Fibroblast of lung (primary cell): Measurements from ENCODE around the gene MTR. TPM values are rescaled to one million over a fixed set of nuclear protein-coding genes. Genes with fewer than 3 reads are reported as not detected.

Source experiments
- DNase-seq, 2 donors: peaks; one replicate each; pipeline versions ENCODE4 v3.0.0 to v3.0.0-alpha.2; 2010; ENCODE audit warnings: low read depth in 2 of 2
- H2AFZ ChIP-seq: 2 replicates; pipeline ENCODE4 v1.5.1; 2012; ENCODE audit warnings: low read length, control low read depth, inconsistent platforms
- H3K27ac ChIP-seq: 2 replicates; pipeline ENCODE4 v1.5.1; 2011; ENCODE audit warnings: low read length, control low read depth; ENCODE audit not compliant: insufficient read depth
- H3K27me3 ChIP-seq: 2 replicates; pipeline ENCODE4 v1.5.1; 2011; ENCODE audit warnings: mild to moderate bottlenecking, low read length; ENCODE audit not compliant: control insufficient read depth, insufficient read depth
- H3K36me3 ChIP-seq: 2 replicates; pipeline ENCODE4 v1.5.1; 2011; ENCODE audit warnings: low read length; ENCODE audit not compliant: control insufficient read depth, insufficient read depth
- H3K4me1 ChIP-seq: 2 replicates; pipeline ENCODE4 v1.5.1; 2011; ENCODE audit warnings: low read length; ENCODE audit not compliant: control insufficient read depth, insufficient read depth; ENCODE audit errors: extremely low read depth
- H3K4me2 ChIP-seq: 2 replicates; pipeline ENCODE4 v1.5.1; 2011; ENCODE audit warnings: low read length, control low read depth; ENCODE audit not compliant: insufficient read depth; ENCODE audit errors: extremely low read depth
- H3K4me3 ChIP-seq, 4 experiments: fragments of 200-600 bp in 1 of 4; sonication (generic) in 1 of 4; replicated peaks in 1 of 4; 2 replicates each; pipeline ENCODE4 v1.5.1; 2011 to 2016; ENCODE audit warnings: low read length in 4 of 4, low read depth in 3 of 4, mild to moderate bottlenecking in 3 of 4, control low read depth in 2 of 4, inconsistent platforms in 1 of 4, mixed read lengths in 1 of 4; ENCODE audit not compliant: insufficient read depth in 1 of 4; ENCODE audit errors: control extremely low read depth in 1 of 4
- H3K79me2 ChIP-seq: 2 replicates; pipeline ENCODE4 v1.5.1; 2012; ENCODE audit warnings: mild to moderate bottlenecking, low read length, inconsistent platforms; ENCODE audit not compliant: control insufficient read depth, insufficient read depth
- H3K9ac ChIP-seq: 2 replicates; pipeline ENCODE4 v1.5.1; 2011; ENCODE audit warnings: mild to moderate bottlenecking, low read length, control low read depth; ENCODE audit not compliant: insufficient read depth
- H3K9me3 ChIP-seq: 2 replicates; pipeline ENCODE4 v1.5.1; 2012; ENCODE audit warnings: low read depth, low read length; ENCODE audit not compliant: control insufficient read depth, insufficient read depth
- H4K20me1 ChIP-seq: 2 replicates; pipeline ENCODE4 v1.5.1; 2011; ENCODE audit warnings: low read length; ENCODE audit not compliant: control insufficient read depth, insufficient read depth; ENCODE audit errors: extremely low read depth
- EZH2 ChIP-seq: IDR thresholded peaks from 2 replicates; pipeline ENCODE4 v1.5.1; 2012; ENCODE audit warnings: low read length, control low read depth, mild to moderate bottlenecking; ENCODE audit errors: missing control alignments
- polyA plus RNA-seq, 2 donors: library from polyadenylated mRNA; depleted of rRNA in 1 of 2; stranded (reverse) in 1 of 2; unstranded in 1 of 2; fragments of >200 nt; gene quantifications; 2 replicates each; pipeline ENCODE4 v1.2.1, GENCODE V29; 2011 to 2012; ENCODE audit warnings: missing spikeins in 1 of 2
- total RNA-seq: library from RNA; depleted of rRNA; stranded (reverse); fragments of >200 nt; gene quantifications from 2 replicates; pipeline ENCODE4 v1.2.1, GENCODE V29; 2014
- TF ChIP-seq, protein P1 (sequence below), 2 donors: IDR thresholded peaks in 1 of 2; conservative IDR thresholded peaks in 1 of 2; 1 replicate in 1 of 2; 2 replicates in 1 of 2; pipeline ENCODE4 v1.5.1; 2011 to 2012; ENCODE audit warnings: low read length in 2 of 2, control low read depth in 1 of 2, inconsistent platforms in 1 of 2, low read depth in 1 of 2, mild to moderate bottlenecking in 1 of 2

Gene MTR
- total and polyA plus RNA-seq, 2 donors (not counting 1 experiment from before 2014, with no cell fraction given): 20.0 to 32.2 TPM

- H3K9ac ChIP-seq: no peak overlapping the region
- no peaks in the 10 kb centered on the region for H3K36me3 ChIP-seq
- no peaks in the 10 kb centered on the region for H3K79me2 ChIP-seq
- no peaks in the 10 kb centered on the region for H3K27me3 ChIP-seq
- no peak for TF ChIP-seq EZH2
- no peak for DNase-seq
- no peak overlapping the region for H2AFZ ChIP-seq
- H3K4me1 ChIP-seq: no peaks in the 10 kb centered on the region
- no peaks in the 10 kb centered on the region for H3K9me3 ChIP-seq
- H3K4me2 ChIP-seq: no peak overlapping the region
- H4K20me1 ChIP-seq: no peaks in the 10 kb centered on the region
- H3K27ac ChIP-seq: no peak overlapping the region
- no peak overlapping the region for H3K4me3 ChIP-seq
Measured at GRCh38 chr1:236952246-236953003, 157.3 kb downstream of the MTR start.

- Histone ChIP-seq H3K9me3 (no peaks in the 10 kb centered on the region), H3K4me3 (no peak overlapping the region), H2AFZ (no peak overlapping the region), H4K20me1 (no peaks in the 10 kb centered on the region), H3K27me3 (no peaks in the 10 kb centered on the region), H3K4me1 (no peaks in the 10 kb centered on the region), H3K79me2 (no peaks in the 10 kb centered on the region), H3K27ac (no peak overlapping the region), H3K9ac (no peak overlapping the region), H3K4me2 (no peak overlapping the region), H3K36me3 (no peaks in the 10 kb centered on the region)
- no peak for DNase-seq
- TF ChIP-seq EZH2: no peak
- TF ChIP-seq, protein P1, sequence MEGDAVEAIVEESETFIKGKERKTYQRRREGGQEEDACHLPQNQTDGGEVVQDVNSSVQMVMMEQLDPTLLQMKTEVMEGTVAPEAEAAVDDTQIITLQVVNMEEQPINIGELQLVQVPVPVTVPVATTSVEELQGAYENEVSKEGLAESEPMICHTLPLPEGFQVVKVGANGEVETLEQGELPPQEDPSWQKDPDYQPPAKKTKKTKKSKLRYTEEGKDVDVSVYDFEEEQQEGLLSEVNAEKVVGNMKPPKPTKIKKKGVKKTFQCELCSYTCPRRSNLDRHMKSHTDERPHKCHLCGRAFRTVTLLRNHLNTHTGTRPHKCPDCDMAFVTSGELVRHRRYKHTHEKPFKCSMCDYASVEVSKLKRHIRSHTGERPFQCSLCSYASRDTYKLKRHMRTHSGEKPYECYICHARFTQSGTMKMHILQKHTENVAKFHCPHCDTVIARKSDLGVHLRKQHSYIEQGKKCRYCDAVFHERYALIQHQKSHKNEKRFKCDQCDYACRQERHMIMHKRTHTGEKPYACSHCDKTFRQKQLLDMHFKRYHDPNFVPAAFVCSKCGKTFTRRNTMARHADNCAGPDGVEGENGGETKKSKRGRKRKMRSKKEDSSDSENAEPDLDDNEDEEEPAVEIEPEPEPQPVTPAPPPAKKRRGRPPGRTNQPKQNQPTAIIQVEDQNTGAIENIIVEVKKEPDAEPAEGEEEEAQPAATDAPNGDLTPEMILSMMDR (conservative IDR thresholded peaks at IDR 0.05 in 1 of 2, IDR thresholded peaks at IDR 0.05 in 1 of 2; ENCODE audit: low read depth in 1 of 2, low read length in 2 of 2): no peak
Measured at GRCh38 chr1:236953151-236953700, 158.1 kb downstream of the MTR start.

Other genes with a start within 250 kb of the MTR start
- 27.0 and 28.7 TPM in 2 replicates for gene HEATR1, start 190.8 kb upstream of the MTR start, total RNA-seq
- gene HEATR1, start 190.8 kb upstream of the MTR start, polyA plus RNA-seq: 18.0 and 21.4 TPM in 2 replicates
- gene ACTN2, start 108.8 kb upstream of the MTR start, total RNA-seq: under 0.01 and 0.17 TPM in 2 replicates
- 0.07 and 0.22 TPM in 2 replicates for gene ACTN2, start 108.8 kb upstream of the MTR start, polyA plus RNA-seq
- gene MT1HL1, start 209.1 kb downstream of the MTR start, total RNA-seq: not detected in 2 replicates
- not detected in 2 replicates for gene MT1HL1, start 209.1 kb downstream of the MTR start, polyA plus RNA-seq
- gene RYR2, start 246.9 kb downstream of the MTR start, total RNA-seq: 0.17 and 0.51 TPM in 2 replicates
- gene RYR2, start 246.9 kb downstream of the MTR start, polyA plus RNA-seq: 0.06 TPM in 1 of 2 replicates, not detected in the other